IMR-90 (cell line): ENCODE data around the gene ETV3L. TPM values are rescaled to one million over a fixed set of nuclear protein-coding genes. Genes with fewer than 3 reads are reported as not detected.

Experiments used
- ATAC-seq: fragments of 200-7000 bp; cut with Tn5 transposase; 2 replicates; pipeline ENCODE4 v1.9.1; 2020; ENCODE audit warnings: low read depth, mild to moderate bottlenecking, moderate library complexity
- BruUV-seq: library from RNA; stranded (reverse); fragments of 400-500 nt; replicated peaks from 2 replicates; lab custom pipeline; 2021; lab: Mats Ljungman, UMichigan
- CTCF ChIA-PET: fragments of 300-600 bp; formaldehyde crosslinking; extraction: SDS; loops from one replicate; lab custom pipeline; 2021; ENCODE audit warnings: antibody characterized with exemption; lab: Yijun Ruan, JAX
- POLR2A ChIA-PET: fragments of 300-600 bp; sonication (Branson Sonifier 250); formaldehyde crosslinking; loops from one replicate; lab custom pipeline; 2022; ENCODE audit warnings: antibody characterized with exemption; ENCODE audit not compliant: unreplicated experiment; lab: Charles Lee
- DNase-seq: peaks from one replicate; pipeline ENCODE4 v3.0.0; 2013
- H2AFZ ChIP-seq: replicated peaks from 2 replicates; pipeline ENCODE3; 2013; ENCODE audit warnings: low read length, mild to moderate bottlenecking; ENCODE audit not compliant: poor library complexity
- H2AK5ac ChIP-seq: 2 replicates; pipeline ENCODE4 v1.6.1; 2013; ENCODE audit warnings: low read depth, low read length, inconsistent platforms
- H2AK9ac ChIP-seq: replicated peaks from 2 replicates; pipeline ENCODE3; 2013; ENCODE audit warnings: mild to moderate bottlenecking, low read depth, low read length, moderate library complexity; ENCODE audit not compliant: poor library complexity
- H2BK120ac ChIP-seq: 2 replicates; pipeline ENCODE4 v1.6.1; 2013; ENCODE audit warnings: low read depth, low read length, inconsistent platforms
- H2BK15ac ChIP-seq: 3 replicates; pipeline ENCODE4 v1.6.1; 2013; ENCODE audit warnings: low read depth, low read length, inconsistent platforms
- H2BK20ac ChIP-seq: 2 replicates; pipeline ENCODE4 v1.6.1; 2013; ENCODE audit warnings: low read depth, mild to moderate bottlenecking, inconsistent platforms, low read length, moderate library complexity
- H2BK5ac ChIP-seq: 2 replicates; pipeline ENCODE4 v1.6.1; 2013; ENCODE audit warnings: mild to moderate bottlenecking, low read depth, low read length, inconsistent platforms; ENCODE audit not compliant: poor library complexity, severe bottlenecking
- H3K14ac ChIP-seq: replicated peaks from 2 replicates; pipeline ENCODE4 v1.6.1; 2013; ENCODE audit warnings: low read depth, low read length, inconsistent platforms
- H3K18ac ChIP-seq: 2 replicates; pipeline ENCODE4 v1.6.1; 2013; ENCODE audit warnings: low read depth, low read length, control low read depth
- H3K23ac ChIP-seq: 2 replicates; pipeline ENCODE4 v1.6.1; 2013; ENCODE audit warnings: low read depth, low read length, inconsistent platforms
- H3K27ac ChIP-seq: 2 replicates; pipeline ENCODE4 v1.5.1; 2013; ENCODE audit warnings: mild to moderate bottlenecking, control low read depth, low read length; ENCODE audit not compliant: insufficient read depth
- H3K27me3 ChIP-seq: 2 replicates; pipeline ENCODE4 v1.6.1; 2013; ENCODE audit warnings: low read length; ENCODE audit not compliant: control insufficient read depth, insufficient read depth
- H3K36me3 ChIP-seq: 2 replicates; pipeline ENCODE4 v1.6.1; 2013; ENCODE audit warnings: low read length, mixed read lengths; ENCODE audit not compliant: control insufficient read depth, insufficient read depth
- H3K4ac ChIP-seq: 2 replicates; pipeline ENCODE4 v1.6.1; 2013; ENCODE audit warnings: low read depth, low read length, inconsistent platforms
- H3K4me1 ChIP-seq: 2 replicates; pipeline ENCODE4 v1.6.1; 2013; ENCODE audit warnings: low read length, mixed read lengths; ENCODE audit not compliant: control insufficient read depth, insufficient read depth
- H3K4me2 ChIP-seq: 2 replicates; pipeline ENCODE4 v1.6.1; 2013; ENCODE audit warnings: low read depth, mild to moderate bottlenecking, control low read depth, low read length, moderate library complexity
- H3K4me3 ChIP-seq: 2 replicates; pipeline ENCODE4 v1.5.1; 2013; ENCODE audit warnings: low read depth, mild to moderate bottlenecking, control low read depth, low read length, moderate library complexity; ENCODE audit not compliant: insufficient read depth
- H3K56ac ChIP-seq: 2 replicates; pipeline ENCODE4 v1.6.1; 2013; ENCODE audit warnings: low read length, inconsistent platforms; ENCODE audit not compliant: insufficient read depth; ENCODE audit errors: extremely low read depth
- H3K79me1 ChIP-seq, 2 experiments: 2 replicates each; pipeline ENCODE4 v1.6.1; 2013; ENCODE audit warnings: low read length in 2 of 2, inconsistent platforms in 1 of 2, low read depth in 1 of 2
- H3K9ac ChIP-seq: 2 replicates; pipeline ENCODE4 v1.6.1; 2013; ENCODE audit warnings: low read depth, low read length, control low read depth
- H3K9me1 ChIP-seq: 2 replicates; pipeline ENCODE4 v1.6.1; 2013; ENCODE audit warnings: low read length, inconsistent platforms; ENCODE audit not compliant: insufficient read depth
- H3K9me3 ChIP-seq: 2 replicates; pipeline ENCODE4 v1.6.1; 2013; ENCODE audit warnings: low read length; ENCODE audit not compliant: control insufficient read depth, insufficient read depth
- H4K20me1 ChIP-seq: 2 replicates; pipeline ENCODE4 v1.6.1; 2013; ENCODE audit warnings: low read length, inconsistent platforms; ENCODE audit not compliant: insufficient read depth
- H4K5ac ChIP-seq: 2 replicates; pipeline ENCODE4 v1.6.1; 2013; ENCODE audit warnings: mild to moderate bottlenecking, low read depth, low read length, control low read depth
- H4K8ac ChIP-seq, 2 experiments: 2 replicates each; pipeline ENCODE4 v1.6.1; 2013; ENCODE audit warnings: low read depth in 2 of 2, low read length in 2 of 2, control low read depth in 1 of 2, inconsistent platforms in 1 of 2
- H4K91ac ChIP-seq: 2 replicates; pipeline ENCODE4 v1.6.1; 2013; ENCODE audit warnings: low read depth, low read length, inconsistent platforms; ENCODE audit not compliant: insufficient read depth
- BHLHE40 ChIP-seq: fragments of 150-350 bp; IDR thresholded peaks from 2 replicates; pipeline ENCODE4 v1.6.1; 2016; ENCODE audit warnings: mild to moderate bottlenecking, low read depth, low read length
- CEBPB ChIP-seq: IDR thresholded peaks from 2 replicates; pipeline ENCODE4 v1.6.1; 2012; ENCODE audit warnings: low read depth, low read length, improper control_type of control experiment
- CHD1 ChIP-seq: IDR thresholded peaks from 2 replicates; pipeline ENCODE4 v1.6.1; 2012; ENCODE audit warnings: low read depth, low read length, improper control_type of control experiment
- FOS ChIP-seq: fragments of 150-350 bp; IDR thresholded peaks from 2 replicates; pipeline ENCODE4 v1.6.1; 2016; ENCODE audit warnings: low read depth, low read length
- MAFK ChIP-seq: IDR thresholded peaks from 2 replicates; pipeline ENCODE4 v1.6.1; 2012; ENCODE audit warnings: low read depth, low read length, improper control_type of control experiment
- MAZ ChIP-seq: IDR thresholded peaks from 2 replicates; pipeline ENCODE4 v1.6.1; 2012; ENCODE audit warnings: low read depth, mild to moderate bottlenecking, low read length, improper control_type of control experiment, moderate library complexity, borderline replicate concordance
- MXI1 ChIP-seq: IDR thresholded peaks from 2 replicates; pipeline ENCODE4 v1.6.1; 2012; ENCODE audit warnings: low read depth, mild to moderate bottlenecking, low read length, moderate library complexity, borderline replicate concordance
- NFE2L2 ChIP-seq: fragments of 150-350 bp; IDR thresholded peaks from 2 replicates; pipeline ENCODE4 v1.6.1; 2016; ENCODE audit warnings: low read depth, mild to moderate bottlenecking, low read length
- POLR2A ChIP-seq: IDR thresholded peaks from 2 replicates; pipeline ENCODE4 v1.6.1; 2012; ENCODE audit warnings: mild to moderate bottlenecking, low read depth, low read length
- RAD21 ChIP-seq: IDR thresholded peaks from 2 replicates; pipeline ENCODE4 v1.6.1; 2012; ENCODE audit warnings: low read length, improper control_type of control experiment
- RCOR1 ChIP-seq: IDR thresholded peaks from 2 replicates; pipeline ENCODE4 v1.6.1; 2012; ENCODE audit warnings: mild to moderate bottlenecking, low read length, improper control_type of control experiment; ENCODE audit not compliant: insufficient replicate concordance
- RFX5 ChIP-seq: IDR thresholded peaks from 2 replicates; pipeline ENCODE4 v1.8.0; 2012; ENCODE audit warnings: low read depth, mild to moderate bottlenecking, low read length, moderate library complexity
- SMC3 ChIP-seq: fragments of 150-350 bp; IDR thresholded peaks from 2 replicates; pipeline ENCODE4 v1.6.1; 2016; ENCODE audit warnings: low read depth, mild to moderate bottlenecking, antibody characterized with exemption, low read length, moderate library complexity
- WGBS, 2 experiments: methylation state at CpG; one replicate each; pipeline versions ENCODE4 v1.1.5 to v1.1.7; 2013; ENCODE audit warnings: missing lambda C conversion rate in 2 of 2; ENCODE audit not compliant: insufficient read length in 1 of 2; ENCODE audit errors: extremely low coverage in 2 of 2; 5-methylcytosine and 5-hydroxymethylcytosine counted together
- dilution Hi-C: fragments of 300-500 bp; cut with HindIII; formaldehyde crosslinking; loops from one replicate; pipeline ENCODE4 v1.14.3; 2018; ENCODE audit warnings: low sequenced_read_pairs; ENCODE audit not compliant: unreplicated experiment
- in situ Hi-C: fragments of 300-500 bp; cut with MboI; formaldehyde crosslinking; loops from 3 replicates; pipeline ENCODE4 v1.14.3; 2019; ENCODE audit warnings: low sequenced_read_pairs, inconsistent platforms, mixed read lengths
- intact Hi-C: fragments of 100-400 bp; cut with micrococcal nuclease; formaldehyde crosslinking; loops from 2 replicates; pipeline ENCODE4 v1.10.0; 2022
- polyA plus RNA-seq, 3 experiments: library from polyadenylated mRNA; depleted of rRNA; stranded (reverse); fragments of >200 nt; gene quantifications; 2 replicates each; pipeline ENCODE4 v1.2.3, GENCODE V29; 2012; ENCODE audit warnings: low replicate concordance in 1 of 3
- total RNA-seq: library from RNA; depleted of rRNA; stranded (reverse); fragments of >200 nt; gene quantifications from 2 replicates; pipeline ENCODE4 v1.2.3, GENCODE V29; 2012
- TF ChIP-seq, protein P1 (sequence below): fragments of 150-350 bp; IDR thresholded peaks from 2 replicates; pipeline ENCODE4 v1.6.1; 2017; ENCODE audit warnings: mild to moderate bottlenecking, antibody characterized with exemption, low read length, low read depth
- TF ChIP-seq, protein P2 (sequence below): fragments of 150-350 bp; IDR thresholded peaks from 2 replicates; pipeline ENCODE4 v1.6.1; 2016; ENCODE audit warnings: low read depth, mild to moderate bottlenecking, low read length, moderate library complexity, borderline replicate concordance
- TF ChIP-seq, protein P3 (sequence below): conservative IDR thresholded peaks from 2 replicates; pipeline ENCODE4 v1.5.1; 2012; ENCODE audit warnings: mild to moderate bottlenecking, low read depth, low read length, improper control_type of control experiment

ETV3L gene
- total and polyA plus RNA-seq, 2 of the 4 experiments (the other 2 are of a cell fraction) = not detected

DNA sequence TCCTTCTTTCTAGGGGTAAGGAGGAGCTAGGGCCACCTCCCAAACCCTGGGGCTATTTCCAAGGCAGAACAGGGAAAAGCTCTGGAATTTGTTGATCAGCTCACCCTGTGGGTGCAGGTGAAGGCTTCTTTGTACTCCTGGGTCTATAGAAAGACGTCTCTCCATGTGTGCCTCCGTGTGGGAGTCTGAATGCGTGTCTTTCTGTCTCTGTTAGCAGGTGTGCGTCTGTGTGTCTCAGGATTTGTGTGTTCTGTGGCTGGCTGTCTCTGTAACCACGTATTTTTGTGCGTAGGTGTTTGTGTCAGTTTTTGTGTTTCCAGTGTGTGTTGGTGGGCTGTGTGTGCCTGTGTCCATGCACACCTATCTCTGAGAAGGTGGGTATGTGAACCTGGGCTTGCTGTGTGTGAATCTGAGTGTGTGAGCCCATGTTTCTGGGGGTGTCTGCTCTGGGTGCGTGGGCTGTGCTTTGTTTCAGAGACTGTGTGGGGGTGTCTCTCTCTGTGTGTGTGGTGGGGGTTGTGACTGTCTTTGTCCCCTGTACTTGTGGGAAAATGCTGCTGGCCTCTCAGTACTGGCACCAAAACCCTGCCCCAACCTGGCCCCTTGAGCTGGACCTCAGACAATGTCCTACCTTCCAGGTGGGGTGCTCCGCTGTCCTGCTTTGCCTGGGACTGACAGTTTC is 12.7 kb upstream of the ETV3L start:
- H3K9me3 ChIP-seq = no peaks in the 10 kb centered on the region
- no peak for TF ChIP-seq CEBPB
- TF ChIP-seq NFE2L2 = no peak
- no peak for TF ChIP-seq POLR2A
- TF ChIP-seq, protein P1, sequence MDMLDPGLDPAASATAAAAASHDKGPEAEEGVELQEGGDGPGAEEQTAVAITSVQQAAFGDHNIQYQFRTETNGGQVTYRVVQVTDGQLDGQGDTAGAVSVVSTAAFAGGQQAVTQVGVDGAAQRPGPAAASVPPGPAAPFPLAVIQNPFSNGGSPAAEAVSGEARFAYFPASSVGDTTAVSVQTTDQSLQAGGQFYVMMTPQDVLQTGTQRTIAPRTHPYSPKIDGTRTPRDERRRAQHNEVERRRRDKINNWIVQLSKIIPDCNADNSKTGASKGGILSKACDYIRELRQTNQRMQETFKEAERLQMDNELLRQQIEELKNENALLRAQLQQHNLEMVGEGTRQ = no peak
- TF ChIP-seq SMC3 = no peak
- TF ChIP-seq MAFK = no peak
- TF ChIP-seq RFX5 = no peak
- TF ChIP-seq, protein P2, sequence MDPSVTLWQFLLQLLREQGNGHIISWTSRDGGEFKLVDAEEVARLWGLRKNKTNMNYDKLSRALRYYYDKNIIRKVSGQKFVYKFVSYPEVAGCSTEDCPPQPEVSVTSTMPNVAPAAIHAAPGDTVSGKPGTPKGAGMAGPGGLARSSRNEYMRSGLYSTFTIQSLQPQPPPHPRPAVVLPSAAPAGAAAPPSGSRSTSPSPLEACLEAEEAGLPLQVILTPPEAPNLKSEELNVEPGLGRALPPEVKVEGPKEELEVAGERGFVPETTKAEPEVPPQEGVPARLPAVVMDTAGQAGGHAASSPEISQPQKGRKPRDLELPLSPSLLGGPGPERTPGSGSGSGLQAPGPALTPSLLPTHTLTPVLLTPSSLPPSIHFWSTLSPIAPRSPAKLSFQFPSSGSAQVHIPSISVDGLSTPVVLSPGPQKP = no peak
- no peak for TF ChIP-seq RCOR1
- no peak for TF ChIP-seq CHD1
- no peak for TF ChIP-seq FOS
- TF ChIP-seq MXI1 = no peak
- TF ChIP-seq, protein P3, sequence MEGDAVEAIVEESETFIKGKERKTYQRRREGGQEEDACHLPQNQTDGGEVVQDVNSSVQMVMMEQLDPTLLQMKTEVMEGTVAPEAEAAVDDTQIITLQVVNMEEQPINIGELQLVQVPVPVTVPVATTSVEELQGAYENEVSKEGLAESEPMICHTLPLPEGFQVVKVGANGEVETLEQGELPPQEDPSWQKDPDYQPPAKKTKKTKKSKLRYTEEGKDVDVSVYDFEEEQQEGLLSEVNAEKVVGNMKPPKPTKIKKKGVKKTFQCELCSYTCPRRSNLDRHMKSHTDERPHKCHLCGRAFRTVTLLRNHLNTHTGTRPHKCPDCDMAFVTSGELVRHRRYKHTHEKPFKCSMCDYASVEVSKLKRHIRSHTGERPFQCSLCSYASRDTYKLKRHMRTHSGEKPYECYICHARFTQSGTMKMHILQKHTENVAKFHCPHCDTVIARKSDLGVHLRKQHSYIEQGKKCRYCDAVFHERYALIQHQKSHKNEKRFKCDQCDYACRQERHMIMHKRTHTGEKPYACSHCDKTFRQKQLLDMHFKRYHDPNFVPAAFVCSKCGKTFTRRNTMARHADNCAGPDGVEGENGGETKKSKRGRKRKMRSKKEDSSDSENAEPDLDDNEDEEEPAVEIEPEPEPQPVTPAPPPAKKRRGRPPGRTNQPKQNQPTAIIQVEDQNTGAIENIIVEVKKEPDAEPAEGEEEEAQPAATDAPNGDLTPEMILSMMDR = no peak
- TF ChIP-seq RAD21 = no peak
- no peak for TF ChIP-seq BHLHE40
- TF ChIP-seq MAZ = no peak
- H2AK5ac ChIP-seq = no peak overlapping the region
- H3K36me3 ChIP-seq = no peaks in the 10 kb centered on the region
- no peaks in the 10 kb centered on the region for H3K79me1 ChIP-seq
- CTCF ChIA-PET = no interaction called here
- POLR2A ChIA-PET = no interaction called here
- no peak overlapping the region for H4K91ac ChIP-seq
- H2BK20ac ChIP-seq = no peak overlapping the region
- H3K56ac ChIP-seq = no peak overlapping the region
- H4K8ac ChIP-seq = no peak overlapping the region
- intact Hi-C loops (no loop called here), dilution Hi-C loops (no loop called here), in situ Hi-C loops (no loop called here)
- H3K4me3 ChIP-seq = no peak overlapping the region
- H3K4me2 ChIP-seq = no peak overlapping the region
- H4K20me1 ChIP-seq = no peaks in the 10 kb centered on the region
- no peaks in the 10 kb centered on the region for H3K4me1 ChIP-seq
- no peak overlapping the region for H2BK120ac ChIP-seq
- H2BK5ac ChIP-seq = no peak overlapping the region
- DNase-seq (no peak), ATAC-seq (no peak)
- no peak overlapping the region for H3K18ac ChIP-seq
- no peak overlapping the region for H3K14ac ChIP-seq
- no peak overlapping the region for H3K9ac ChIP-seq
- H2BK15ac ChIP-seq = no peak overlapping the region
- BruUV-seq = no TSS peak
- H3K27ac ChIP-seq = no peak overlapping the region
- H3K23ac ChIP-seq = no peak overlapping the region
- H3K9me1 ChIP-seq = peaks cover 5% of the 10 kb centered on the region; the same call in 1 of the 2 replicates
- H2AFZ ChIP-seq = no peak overlapping the region
- H4K5ac ChIP-seq = no peak overlapping the region
- H2AK9ac ChIP-seq = no peak overlapping the region
- WGBS, 2 experiments = 68% methylated on average over 3 of the region's 8 CpGs; no CpG with 5 or more reads in 1 of the 2 experiments
- no peak overlapping the region for H3K4ac ChIP-seq
- peaks cover 16% of the 10 kb centered on the region for H3K27me3 ChIP-seq
